MM.1S (cell line): ENCODE data around the gene PRKRA.

Experiments
- CTCF ChIP-seq: fragments of 300-600 bp; sonication (generic); IDR thresholded peaks from 2 replicates; pipeline ENCODE4 v1.5.1; 2016; ENCODE audit warnings: antibody characterized with exemption, low read length, mixed read lengths
- EZH2 ChIP-seq: fragments of 300-600 bp; sonication (generic); optimal IDR thresholded peaks from 2 replicates; pipeline ENCODE3; 2017; ENCODE audit warnings: low read depth, mild to moderate bottlenecking, antibody characterized with exemption, low read length, mixed read lengths

- TF ChIP-seq EZH2 (no peak), CTCF (no peak)
These were observed 23.0 kb upstream of the PRKRA start for GRCh38 chr2:178473931-178474330.
